GM19035 (cell line): ENCODE results near the gene EHMT1.
"Not testable (repeated sequence)": the region's sequence is repeated elsewhere in the genome, so short reads cannot be mapped to it uniquely, and the experiment has no call there.

Experiments
- ATAC-seq: cut with Tn5 transposase; IDR thresholded peaks from one replicate; pipeline ENCODE4 v1.9.1; 2021; ENCODE audit not compliant: unreplicated experiment

EHMT1 gene

GRCh38 chr9:137757613-137758029 is 138.8 kb downstream of the EHMT1 start:
- ATAC-seq: no peak

- ATAC-seq: no peak
These were observed 139.3 kb downstream of the EHMT1 start for GRCh38 chr9:137758067-137758466.

GRCh38 chr9:137759117-137759516 is 140.3 kb downstream of the EHMT1 start:
- no peak for ATAC-seq

- ATAC-seq: no peak
These were observed 141.0 kb downstream of the EHMT1 start for GRCh38 chr9:137759649-137760321.

GRCh38 chr9:137760426-137760825 is 141.6 kb downstream of the EHMT1 start:
- ATAC-seq: no peak

- ATAC-seq: no peak
These were observed 142.2 kb downstream of the EHMT1 start for GRCh38 chr9:137761032-137761431.

GRCh38 chr9:137761793-137762192 is 143.0 kb downstream of the EHMT1 start:
- ATAC-seq: no peak

- peak; percentile 63 for ATAC-seq
These were observed 143.7 kb downstream of the EHMT1 start for GRCh38 chr9:137762414-137763061.

- no peak for ATAC-seq
These were observed 144.6 kb downstream of the EHMT1 start for GRCh38 chr9:137763271-137763955.

- ATAC-seq: no peak
These were observed 145.4 kb downstream of the EHMT1 start for GRCh38 chr9:137764171-137764671.

GRCh38 chr9:137764981-137765380 is 146.2 kb downstream of the EHMT1 start:
- no peak for ATAC-seq

- ATAC-seq: no peak
These were observed 146.7 kb downstream of the EHMT1 start for GRCh38 chr9:137765536-137765935.

GRCh38 chr9:137771580-137771979 is 152.8 kb downstream of the EHMT1 start:
- no peak for ATAC-seq

- ATAC-seq: no peak
These were observed 153.6 kb downstream of the EHMT1 start for GRCh38 chr9:137772281-137772873.

- ATAC-seq: no peak
These were observed 156.1 kb downstream of the EHMT1 start for GRCh38 chr9:137774775-137775386.

- ATAC-seq: no peak
These were observed 157.6 kb downstream of the EHMT1 start for GRCh38 chr9:137776306-137776995.

- ATAC-seq: no peak
These were observed 159.0 kb downstream of the EHMT1 start for GRCh38 chr9:137777761-137778160.

- no peak for ATAC-seq
These were observed 159.5 kb downstream of the EHMT1 start for GRCh38 chr9:137778336-137778735.

GRCh38 chr9:137778914-137779313 is 160.1 kb downstream of the EHMT1 start:
- ATAC-seq: no peak

GRCh38 chr9:137780031-137780430 is 161.2 kb downstream of the EHMT1 start:
- not testable (repeated sequence) for ATAC-seq
